ENCODE results near the gene RAB20.

DNA sequence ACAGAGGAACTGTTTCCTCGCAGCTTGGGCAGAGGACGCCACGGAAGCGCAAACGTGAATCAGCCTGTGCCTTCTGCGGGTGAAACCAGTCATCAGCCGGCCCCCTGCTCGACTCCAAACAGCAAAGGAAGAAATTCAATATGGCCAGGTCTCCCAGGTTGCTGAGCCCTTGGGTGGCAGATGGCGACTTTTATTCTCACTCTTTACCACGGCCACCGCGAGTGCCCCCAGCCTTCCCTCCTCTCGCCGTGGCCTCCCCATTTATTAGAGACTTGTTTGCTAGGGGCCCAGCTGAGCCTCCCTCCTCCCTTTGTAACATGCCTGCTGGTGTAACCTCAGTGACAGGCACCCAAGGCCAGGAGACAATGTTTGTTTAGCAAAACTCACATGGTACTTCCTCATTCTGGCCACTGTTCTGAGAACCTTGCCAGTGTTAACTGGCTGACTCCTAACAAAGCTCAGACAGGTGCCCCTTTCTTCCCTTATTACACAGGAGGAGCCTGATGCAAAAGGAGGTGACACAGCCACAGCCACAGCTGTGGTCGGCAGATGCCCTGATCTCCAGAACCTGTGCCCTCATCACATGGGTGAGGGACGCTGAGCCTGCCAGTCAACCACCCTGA, 5.8 kb downstream of the RAB20 start:
- no peak for TF ChIP-seq GATA2 (IDR thresholded peaks at IDR 0.05; ENCODE audit: low read depth, low read length)
- TF ChIP-seq GATA3 (IDR thresholded peaks at IDR 0.05; ENCODE audit: low read depth, low read length), result no peak

Data from SH-SY5Y (cell line).